Measurements from ENCODE around the gene DAB2.
"Not testable (repeated sequence)": the region's sequence is repeated elsewhere in the genome, so short reads cannot be mapped to it uniquely, and the experiment has no call there.

The DAB2 gene

DNA sequence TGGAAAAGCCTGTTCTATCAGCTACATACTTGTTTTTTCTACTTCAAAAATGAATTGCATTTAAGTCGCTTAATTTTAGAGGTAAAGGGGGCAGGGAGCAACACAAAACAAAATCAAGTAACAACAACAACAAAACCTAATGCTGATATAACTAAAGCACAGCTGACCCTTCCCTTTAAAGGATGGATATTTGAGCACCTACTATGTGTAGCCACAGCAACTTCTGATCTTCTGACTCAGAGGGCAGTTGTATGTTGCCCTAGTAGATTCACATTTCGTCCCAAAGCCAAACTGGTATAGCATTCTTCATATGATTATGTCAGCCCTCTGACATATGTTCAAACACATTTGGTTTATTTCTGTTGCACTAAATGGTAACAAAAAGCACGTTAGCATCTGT, 6.8 kb downstream of the DAB2 start:
- DNase-seq = no peak

DNA sequence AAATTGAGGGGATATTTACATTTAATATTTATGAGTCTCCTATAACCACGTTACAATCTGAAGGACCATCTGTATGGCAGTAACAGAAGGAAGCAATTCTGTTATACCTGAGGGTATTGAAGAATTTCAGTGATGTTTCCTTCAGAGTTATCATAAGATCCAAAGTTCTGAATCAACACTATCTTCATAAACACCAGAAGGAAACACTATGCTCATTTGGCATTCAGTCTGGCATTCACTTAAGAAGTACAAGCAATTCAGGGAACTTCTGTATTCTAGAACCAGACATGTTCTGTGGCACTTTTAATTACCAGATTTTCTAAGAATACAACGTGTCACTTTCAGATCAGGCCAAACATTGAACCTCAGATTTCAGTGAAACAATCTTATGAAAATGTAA, 9.6 kb downstream of the DAB2 start:
- DNase-seq = no peak

DNA sequence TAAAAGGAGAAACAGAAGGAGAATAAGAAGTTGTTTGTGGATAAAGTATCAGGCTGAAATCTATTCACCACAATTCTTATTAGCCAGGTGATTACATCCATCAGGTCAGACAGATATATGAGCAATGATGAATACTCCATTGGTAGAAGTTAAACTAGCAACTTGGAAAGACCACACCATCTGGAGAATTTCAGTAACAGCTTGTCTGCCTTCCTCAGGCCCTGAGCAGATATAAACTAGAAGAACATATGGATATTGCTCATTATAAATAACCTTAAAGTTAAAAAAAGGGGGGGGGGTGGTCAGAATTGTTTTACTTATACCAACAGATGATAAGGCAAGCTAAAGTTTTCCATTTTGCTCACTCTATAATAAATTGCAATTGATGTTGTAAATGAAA, 10.4 kb downstream of the DAB2 start:
- no peak for DNase-seq

DNA sequence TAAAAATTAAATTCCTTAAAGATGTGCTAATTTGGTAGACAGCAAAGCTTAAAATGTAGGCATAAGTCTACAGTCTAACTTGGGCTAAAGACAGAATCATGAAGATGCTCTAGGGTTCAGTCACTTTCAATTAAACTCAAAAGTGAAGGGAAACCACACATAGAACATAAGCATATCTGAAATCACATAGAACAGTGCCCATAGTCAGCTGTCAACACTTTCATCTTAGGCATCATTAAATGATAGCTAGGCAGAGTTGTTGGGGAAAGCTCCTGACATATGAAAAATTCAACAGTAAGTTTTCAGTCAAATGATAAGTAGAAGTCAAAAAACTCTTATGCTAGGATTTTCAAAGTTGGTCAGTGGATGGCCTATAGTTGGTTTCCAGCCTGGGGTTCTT, 11.0 kb downstream of the DAB2 start:
- DNase-seq = no peak

DNA sequence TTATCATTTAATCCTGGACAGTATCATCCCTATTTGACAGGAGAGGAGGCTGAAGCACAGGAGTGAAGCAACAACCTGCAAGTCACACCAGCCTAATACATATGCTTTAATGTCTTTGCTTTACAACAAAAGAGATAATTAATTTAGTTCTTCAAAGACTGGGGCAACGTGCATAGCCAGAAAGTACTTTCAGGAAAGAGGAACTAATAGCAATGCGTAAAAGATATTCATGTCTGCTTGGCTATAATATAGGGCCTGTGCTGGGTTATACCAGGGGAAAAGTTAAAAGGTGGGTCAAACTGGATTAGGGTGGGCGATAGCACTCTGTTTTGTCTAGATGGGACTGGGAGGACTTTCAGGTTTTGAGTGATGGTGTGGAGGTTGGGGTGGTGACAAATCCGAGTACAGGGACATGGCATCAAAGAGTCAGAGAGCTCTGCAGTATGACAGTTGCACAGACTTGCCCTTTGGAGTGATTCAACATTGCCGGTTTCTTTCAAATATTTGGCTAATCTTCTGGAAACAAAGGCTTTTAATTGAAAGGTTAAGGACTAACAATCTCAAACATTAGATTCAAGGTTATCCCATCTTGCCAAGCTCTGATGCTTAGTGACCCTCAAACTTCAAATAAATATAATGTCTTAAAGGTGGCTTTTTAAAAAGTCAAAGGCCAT, 11.9 kb downstream of the DAB2 start:
- DNase-seq = no peak

DNA sequence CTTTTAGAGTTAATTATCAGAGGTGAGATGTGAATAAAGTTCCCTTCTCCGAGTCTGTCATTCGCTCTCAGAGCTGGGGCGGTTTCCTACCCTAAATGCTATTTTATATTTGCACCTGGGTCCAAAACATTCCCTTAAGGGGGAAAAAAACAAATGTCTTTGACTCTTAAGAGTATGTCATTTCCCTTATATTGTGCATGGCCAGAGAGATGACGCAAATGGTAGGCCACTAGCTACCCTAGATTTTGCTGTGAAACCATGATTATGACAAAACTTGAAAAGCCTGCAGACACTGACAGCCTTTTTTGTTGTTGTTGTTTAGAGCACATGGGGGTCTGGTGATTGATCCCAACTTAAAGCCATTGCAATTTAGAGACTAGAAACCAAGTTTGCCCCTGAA, 12.8 kb downstream of the DAB2 start:
- no peak for DNase-seq

DNA sequence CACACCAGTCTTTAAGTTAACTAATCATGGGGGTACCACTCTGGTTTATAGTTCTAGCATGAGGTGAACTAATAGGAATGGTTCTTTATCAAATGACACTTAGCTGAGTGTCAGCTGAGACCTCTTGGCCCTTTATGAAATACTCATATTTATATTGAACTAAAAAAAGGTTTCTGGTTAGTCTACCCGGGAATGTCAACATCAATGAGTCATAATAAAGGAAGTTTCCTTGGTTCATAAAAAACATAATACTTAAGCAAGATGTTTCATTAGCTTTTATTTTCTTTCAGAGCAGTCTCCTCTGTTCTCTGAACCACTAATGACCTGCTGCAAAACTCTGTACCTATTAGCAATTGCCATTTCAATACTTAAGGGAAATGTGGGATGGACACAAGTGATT, 13.7 kb downstream of the DAB2 start:
- no peak for DNase-seq

DNA sequence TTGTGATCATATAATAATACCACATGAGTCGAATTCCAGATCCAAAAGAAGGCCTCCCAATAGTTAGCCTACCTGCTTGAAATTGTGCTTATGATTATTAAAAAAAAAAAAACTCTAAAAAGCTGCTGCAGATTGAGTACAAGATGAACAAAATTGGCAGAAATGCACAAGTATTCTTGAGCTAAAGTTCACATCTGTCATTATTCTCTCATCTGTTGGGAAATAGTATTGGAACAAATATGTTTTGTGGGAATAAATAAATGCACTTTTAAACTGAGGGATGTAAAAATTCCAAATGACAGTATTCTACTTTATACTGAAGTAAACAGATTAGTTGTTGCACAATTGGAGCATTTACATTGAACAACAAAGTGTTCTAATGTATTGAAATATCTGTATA, 15.7 kb downstream of the DAB2 start:
- no peak for DNase-seq

DNA sequence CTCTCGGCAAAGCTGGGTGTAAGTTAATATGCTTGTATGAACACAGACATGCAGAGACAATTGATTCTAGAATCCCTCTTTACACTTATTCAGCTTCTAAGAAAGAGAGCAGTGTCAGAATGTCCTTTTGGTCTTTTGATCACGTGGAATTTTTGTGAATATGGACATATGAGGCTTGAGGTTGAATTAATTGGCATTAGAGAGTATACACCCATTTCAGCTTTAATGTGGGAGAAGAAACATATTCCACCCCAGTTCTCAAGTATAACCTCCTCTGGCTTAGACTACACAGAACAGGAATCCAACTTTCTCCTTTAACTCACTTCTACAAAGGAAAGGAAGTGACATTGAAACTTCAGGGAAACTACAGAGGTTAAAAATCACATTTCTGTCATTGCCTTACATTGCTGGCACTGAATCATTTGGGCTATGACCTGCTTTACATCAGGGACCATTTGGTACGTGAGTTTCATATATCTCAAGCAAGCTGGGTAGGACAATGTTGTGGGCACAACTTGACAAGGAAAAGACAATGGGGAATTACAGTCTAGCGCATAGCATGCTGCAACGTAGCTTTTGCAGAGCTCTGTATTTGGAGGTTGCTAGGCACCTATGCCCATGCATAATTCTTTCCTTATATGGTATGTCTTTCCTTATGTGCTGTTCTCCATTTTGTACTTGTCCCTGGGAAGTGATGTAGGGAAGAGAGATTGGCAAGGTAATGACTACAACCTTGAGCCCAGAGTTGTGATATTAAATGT, 19.5 kb downstream of the DAB2 start:
- DNase-seq = no peak

DNA sequence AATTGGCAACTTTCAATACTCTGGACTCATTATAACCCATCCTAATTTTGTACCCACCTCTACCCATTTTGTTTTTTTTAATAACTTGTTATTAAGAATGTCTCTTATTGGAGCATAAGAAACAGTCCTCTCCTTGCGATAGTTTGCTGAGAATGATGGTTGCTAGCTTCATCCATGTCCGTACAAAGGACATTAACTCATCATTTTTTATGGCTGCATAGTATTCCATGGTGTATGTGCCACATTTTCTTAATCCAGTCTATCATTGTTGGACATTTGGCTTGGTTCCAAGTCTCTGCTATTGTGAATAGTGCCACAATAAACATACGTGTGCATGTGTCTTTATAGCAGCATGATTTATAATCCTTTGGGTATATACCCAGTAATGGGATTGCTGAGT, 21.0 kb downstream of the DAB2 start:
- not testable (repeated sequence) for DNase-seq

DNA sequence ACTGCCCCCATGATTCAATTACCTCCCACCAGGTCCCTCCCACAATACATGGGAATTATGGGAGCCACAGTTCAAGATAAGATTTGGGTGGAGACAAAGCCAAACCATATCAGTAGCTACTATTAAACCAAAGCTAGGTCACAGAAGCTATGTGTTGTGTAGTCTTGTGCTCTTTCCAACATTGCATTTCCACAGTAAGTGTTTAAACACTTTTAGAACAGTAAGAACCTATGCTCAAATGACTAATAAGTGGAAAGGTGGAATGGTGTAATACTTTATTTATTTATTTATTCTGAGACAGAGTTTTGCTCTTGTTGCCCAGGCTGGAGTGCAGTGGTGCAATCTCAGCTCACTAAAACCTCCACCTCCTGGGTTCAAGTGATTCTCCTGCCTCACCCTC, 22.6 kb downstream of the DAB2 start:
- not testable (repeated sequence) for DNase-seq

DNA sequence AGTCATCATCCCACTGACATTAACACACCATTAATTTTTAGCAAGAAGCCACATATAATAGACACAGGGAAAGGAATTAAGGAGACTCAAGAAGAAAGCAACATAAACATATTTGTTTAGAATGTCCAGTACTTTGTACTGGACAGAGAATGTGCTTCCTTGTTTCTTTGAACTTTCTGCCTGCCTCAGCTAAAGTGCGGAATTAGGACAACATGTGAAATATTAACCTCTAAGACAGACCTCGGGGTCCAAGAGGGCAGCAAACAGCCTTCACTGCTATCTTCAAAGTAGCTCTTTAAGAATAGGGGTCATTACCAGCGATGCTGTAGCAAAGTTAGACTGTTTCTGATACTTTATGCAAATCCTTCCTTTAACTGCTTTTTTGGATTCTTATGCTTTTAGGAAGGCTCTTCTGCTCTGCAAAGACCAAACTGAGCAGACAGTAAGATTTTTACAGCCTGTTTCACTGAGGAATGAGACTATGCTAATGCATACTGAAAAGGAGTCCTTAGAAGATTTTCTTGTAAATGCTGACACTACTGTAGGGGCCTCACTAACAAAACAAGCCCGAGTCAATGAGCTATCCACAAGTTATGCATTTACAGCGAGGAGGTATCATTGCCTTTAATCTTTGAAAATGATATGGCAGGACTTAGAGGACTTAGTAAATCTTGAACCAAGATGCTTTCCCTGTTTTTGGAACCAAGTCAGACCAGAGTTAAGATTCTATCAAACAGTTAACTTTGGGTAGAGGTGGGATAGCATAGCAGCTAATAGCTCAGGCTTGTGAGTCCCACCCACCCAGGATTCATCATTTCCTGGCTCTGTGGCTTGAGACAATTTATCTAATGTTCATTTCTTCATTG, 23.8 kb downstream of the DAB2 start:
- DNase-seq = no peak

DNA sequence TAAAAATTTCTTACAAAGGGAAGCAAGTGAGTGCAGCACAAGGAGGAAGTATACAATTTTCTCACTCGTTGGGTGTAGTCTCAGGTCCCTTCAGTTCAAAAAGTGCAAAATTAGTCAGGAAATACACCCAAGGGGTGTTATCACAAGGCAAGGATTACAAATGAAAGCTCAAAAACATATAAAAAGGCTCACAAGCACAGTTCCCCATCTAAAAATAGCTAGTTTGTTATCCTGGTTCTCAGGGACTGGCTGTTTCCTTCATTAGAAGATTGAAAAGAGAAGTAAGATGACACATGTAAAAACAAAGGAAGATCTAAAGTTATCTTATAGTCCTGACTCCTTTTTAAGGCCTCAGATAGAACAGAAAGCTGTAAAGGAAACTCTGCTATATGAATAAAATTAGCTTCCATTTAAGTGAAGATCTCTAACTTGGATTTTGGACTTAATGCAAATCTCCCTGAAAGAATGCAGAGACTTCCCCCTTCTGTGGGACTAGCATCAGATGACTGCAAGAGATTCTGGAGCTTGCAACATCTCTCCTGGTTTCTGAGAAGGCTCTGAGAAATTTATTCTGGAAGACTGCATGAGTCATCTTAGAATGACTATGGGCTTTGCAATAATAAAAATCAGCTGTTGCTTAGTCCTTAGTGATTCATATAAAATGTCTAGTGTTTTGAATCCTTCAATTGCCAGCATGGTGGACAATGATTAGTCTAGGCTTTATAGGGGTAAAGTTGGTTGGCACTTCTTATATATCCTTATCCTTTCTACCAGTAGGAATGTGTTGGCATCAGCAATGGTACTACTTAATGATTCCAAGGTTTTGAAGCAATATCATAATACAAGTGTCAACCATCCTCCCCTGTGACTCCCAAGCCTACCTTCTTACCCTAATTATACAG, 25.4 kb downstream of the DAB2 start:
- no peak for DNase-seq

DNA sequence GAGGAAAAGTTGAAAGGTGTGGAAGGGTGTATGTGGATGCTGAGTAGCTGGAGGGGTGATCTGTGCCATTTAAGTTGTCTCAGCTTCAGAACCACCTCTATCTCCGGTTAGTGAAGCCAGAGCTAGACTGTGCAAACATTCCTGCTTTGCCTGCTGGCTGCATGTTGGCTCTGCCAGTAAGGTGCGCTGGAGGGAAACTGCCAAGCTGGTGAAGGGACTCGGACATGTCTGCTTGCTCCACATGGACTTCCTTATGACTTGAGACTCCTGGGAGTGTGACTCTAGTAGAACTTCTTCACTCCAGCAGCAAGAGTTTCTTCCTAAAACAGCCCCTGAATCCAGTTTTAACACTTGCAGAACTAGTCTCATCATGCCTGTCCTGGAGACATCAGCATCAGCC, 27.9 kb downstream of the DAB2 start:
- DNase-seq = no peak

DNA sequence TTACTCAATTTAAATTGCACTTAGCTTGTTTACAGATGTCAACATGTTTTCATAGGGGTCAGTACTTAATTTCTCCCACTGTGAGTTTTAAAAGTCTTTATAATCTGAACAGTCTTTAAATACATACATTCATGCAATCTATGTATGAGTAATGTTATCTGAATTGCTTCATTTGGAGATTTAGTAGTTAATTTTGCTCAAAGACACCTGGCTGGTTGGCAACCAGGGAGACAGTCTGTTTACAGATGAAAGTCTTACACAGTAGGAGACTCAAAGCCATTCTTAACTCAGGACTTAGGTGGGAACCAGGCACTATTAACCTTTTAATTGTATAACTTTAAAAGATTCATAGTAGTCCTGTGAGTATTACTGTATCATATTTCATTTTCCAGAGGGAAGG, 29.3 kb downstream of the DAB2 start:
- DNase-seq = no peak

DNA sequence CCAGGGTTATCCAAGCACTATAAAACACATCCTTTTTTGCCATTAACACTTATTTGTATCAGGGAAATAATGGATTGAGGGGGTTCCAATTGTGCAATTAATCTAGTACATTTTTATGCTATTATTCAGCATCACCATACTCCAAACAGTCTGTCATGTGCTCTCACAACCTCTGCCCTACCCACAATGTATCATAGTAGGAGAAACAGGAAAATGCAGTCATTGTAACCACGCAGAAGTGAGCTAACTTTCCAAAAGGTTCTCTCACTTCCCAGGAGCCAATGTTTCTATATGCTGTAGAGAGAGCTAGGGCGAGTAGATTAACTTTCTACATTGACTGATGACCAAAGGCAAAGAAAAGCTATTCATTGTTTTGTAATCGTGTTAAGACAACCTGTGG, 29.8 kb downstream of the DAB2 start:
- DNase-seq = no peak

DNA sequence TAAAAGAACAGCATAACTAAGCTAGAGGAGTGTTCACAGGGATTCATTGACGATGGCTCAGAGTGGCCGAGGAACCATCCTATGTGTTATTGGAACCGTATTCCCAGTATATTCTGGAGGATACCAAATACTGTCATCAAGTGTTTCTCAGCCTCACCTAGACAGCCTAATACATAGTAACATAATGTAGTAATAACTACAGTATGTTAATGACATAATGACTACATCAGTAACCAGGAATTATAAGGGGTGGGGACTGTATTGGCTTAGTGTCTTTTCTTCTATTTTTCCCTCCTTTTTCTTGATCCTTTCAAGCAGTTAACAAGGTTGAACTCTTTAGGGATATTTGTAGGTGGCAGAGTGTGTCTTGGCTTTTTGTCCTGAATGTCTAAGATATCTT, 33.8 kb downstream of the DAB2 start:
- no peak for DNase-seq

DNA sequence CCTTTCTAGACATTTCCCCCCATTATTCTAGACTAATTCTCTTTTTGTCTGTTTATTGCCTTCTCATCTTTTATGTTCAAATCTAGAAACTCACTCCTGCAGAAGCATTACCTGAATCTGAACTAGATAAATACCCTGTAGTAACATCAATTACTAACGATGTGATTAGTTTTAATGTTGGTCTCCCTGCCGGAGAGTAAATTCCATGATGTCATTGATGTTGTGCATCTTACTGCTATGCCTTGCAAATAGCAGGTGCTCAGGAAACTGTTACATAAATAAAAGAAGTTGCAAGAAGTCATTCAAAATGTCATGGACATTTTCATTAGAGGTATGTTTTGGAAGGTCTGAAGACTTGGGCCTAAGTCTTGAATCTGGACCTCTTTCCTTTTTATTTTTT, 37.5 kb downstream of the DAB2 start:
- no peak for DNase-seq

DNA sequence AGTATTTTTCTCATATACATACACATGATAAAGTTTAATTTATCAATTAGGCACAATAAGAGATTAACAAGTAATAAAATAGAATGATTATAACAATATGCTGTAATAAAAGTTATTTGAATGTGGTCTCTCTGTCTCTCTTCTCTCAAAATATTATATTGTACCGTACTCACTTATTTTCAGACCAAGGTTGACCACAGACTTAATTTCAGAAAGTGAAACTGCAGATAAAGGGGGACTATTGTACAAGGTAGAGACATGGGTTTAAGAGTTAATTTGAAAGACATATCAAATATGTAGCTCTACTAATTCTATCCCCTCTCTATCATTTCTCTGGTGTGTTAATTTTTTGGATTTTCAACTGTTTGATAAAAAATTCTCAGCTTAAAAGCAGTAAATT, 40.5 kb downstream of the DAB2 start:
- DNase-seq = no peak

DNA sequence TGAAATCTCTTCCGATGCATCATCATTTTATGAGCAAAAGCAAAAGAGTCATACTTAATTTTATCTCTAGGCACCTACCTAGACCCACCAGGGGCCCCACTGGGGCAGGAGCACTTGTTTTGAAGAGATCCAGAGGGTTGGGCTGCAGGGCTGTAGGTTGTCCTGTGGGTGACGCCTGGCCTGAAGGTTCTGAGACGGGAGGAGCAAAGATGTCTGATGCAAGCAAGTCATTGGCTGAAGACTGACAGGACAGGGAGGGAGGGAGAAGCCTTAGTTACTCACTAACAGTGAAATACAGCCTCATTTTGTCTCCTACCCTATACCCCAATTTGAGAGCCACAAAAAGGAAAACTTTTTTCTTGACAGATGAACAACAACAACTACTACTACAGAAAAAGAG, 43.4 kb downstream of the DAB2 start:
- no peak for DNase-seq

DNA sequence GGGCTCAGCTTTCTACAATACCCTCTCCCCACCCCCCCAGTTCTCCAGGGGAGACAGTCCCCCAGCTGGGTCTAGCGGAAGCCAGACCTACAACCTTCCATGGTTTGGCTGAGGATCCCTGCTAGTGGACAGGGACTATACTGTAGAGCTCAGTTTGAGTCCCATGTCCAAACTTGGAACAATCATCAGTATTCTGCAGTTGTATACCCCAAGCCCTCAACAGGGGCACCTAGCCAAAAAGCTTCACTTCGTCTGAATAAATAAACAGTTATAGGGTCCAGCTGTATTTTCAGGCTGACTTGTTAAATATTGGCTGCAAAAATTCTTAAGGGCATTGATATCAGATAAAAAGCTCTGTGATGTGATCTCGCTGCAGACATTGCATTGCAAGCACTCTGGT, 45.1 kb downstream of the DAB2 start:
- DNase-seq = no peak

DNA sequence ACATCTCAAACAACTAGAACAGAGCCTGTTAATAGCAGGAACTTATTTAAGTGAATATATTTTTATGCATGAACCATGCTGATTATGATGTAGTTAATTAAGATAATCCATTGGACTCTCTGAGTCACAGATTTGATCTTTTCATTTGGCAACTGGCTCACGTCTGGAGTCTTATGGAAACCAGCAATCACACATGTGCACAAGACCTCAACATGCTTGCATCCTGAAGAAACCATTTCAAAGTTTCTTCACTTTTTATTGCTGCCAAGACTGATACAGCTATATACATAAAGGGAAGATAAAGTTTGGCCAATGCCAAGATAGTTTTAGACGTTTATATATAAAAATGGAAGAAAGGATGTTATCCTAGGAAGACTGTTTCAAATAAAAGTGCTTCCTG, 47.2 kb downstream of the DAB2 start:
- no peak for DNase-seq

DNA sequence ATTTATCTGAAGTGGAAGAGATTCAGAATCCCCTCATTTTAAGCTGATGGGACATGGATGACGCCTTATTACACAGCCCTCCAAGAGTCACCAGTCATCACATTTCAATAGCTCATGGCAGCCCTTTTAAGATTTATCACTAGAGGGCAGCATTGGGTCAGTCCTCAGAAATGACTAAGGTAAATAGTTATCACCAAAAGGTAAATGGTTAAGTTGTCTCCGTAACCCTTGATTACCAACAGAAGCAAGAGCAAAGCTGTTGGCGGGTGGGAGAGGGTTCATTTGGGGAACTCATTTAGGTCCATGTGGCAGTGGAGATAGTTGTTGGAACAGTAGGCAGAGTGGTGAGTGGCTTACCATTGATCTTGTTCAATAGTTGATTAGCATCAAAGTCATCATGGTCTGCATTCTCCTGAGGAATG, 48.5 kb downstream of the DAB2 start:
- DNase-seq = no peak

Data from NCI-H187 (cell line).